ENCODE results near the gene RC3H2.

DNA sequence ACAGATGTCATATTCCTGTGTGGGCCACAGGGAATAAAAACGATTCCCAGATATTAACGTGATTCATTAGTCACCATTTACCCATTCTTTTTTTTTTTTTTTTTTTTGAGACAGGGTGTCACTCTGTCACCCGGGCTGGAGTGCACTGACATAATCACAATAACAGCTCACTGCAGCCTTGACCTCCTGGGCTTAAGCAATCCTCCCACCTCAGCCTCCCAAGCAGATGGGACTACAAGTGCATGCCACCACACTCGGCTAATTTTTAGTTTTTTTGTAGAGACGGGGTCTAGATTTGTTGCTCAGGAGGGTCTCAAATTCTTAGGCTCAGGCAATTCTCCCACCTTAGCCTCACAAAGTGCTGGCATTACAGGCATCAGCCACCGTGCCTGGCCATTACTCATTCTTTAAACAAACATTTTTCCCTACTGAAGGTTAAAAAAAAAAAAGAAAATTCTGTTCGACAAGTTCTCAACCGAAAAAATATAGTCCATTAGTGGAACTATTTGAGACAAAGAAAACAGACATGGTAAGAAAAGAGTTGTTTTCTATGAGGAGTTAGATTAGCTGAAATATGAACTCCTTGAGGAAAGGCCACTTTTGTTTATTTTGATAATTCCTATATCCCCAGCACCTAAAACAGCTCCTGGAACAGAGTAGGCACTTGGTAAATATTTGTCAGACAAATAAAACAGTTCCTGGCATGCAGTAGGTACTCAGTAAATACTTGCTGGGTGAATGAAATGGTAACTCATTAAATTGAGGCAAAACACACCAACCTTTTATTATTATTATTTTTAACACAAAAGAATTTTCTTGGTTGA, 44.6 kb downstream of the RC3H2 start:
- TF ChIP-seq, protein P1, sequence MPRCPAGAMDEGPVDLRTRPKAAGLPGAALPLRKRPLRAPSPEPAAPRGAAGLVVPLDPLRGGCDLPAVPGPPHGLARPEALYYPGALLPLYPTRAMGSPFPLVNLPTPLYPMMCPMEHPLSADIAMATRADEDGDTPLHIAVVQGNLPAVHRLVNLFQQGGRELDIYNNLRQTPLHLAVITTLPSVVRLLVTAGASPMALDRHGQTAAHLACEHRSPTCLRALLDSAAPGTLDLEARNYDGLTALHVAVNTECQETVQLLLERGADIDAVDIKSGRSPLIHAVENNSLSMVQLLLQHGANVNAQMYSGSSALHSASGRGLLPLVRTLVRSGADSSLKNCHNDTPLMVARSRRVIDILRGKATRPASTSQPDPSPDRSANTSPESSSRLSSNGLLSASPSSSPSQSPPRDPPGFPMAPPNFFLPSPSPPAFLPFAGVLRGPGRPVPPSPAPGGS (IDR thresholded peaks at IDR 0.05; ENCODE audit: borderline replicate concordance, insufficient read depth, low read depth, low read length, poor library complexity, severe bottlenecking), result no peak
- TF ChIP-seq, protein P2, sequence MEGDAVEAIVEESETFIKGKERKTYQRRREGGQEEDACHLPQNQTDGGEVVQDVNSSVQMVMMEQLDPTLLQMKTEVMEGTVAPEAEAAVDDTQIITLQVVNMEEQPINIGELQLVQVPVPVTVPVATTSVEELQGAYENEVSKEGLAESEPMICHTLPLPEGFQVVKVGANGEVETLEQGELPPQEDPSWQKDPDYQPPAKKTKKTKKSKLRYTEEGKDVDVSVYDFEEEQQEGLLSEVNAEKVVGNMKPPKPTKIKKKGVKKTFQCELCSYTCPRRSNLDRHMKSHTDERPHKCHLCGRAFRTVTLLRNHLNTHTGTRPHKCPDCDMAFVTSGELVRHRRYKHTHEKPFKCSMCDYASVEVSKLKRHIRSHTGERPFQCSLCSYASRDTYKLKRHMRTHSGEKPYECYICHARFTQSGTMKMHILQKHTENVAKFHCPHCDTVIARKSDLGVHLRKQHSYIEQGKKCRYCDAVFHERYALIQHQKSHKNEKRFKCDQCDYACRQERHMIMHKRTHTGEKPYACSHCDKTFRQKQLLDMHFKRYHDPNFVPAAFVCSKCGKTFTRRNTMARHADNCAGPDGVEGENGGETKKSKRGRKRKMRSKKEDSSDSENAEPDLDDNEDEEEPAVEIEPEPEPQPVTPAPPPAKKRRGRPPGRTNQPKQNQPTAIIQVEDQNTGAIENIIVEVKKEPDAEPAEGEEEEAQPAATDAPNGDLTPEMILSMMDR (IDR thresholded peaks at IDR 0.05 in 2 of 3, conservative IDR thresholded peaks at IDR 0.05 in 1 of 3; ENCODE audit: control insufficient read depth in 2 of 3, extremely low read depth in 1 of 3, insufficient read depth in 1 of 3, low read depth in 3 of 3, low read length in 3 of 3), result no peak
- TF ChIP-seq EZH2 (IDR thresholded peaks at IDR 0.05; ENCODE audit: borderline replicate concordance, control insufficient read depth, low read depth, low read length) (no peak), POLR2AphosphoS5 (IDR thresholded peaks at IDR 0.05; ENCODE audit: low read length) (no peak), BHLHE40 (IDR thresholded peaks at IDR 0.05; ENCODE audit: borderline replicate concordance in 1 of 2, low read depth in 2 of 2, low read length in 1 of 2) (no peak), POLR2A (IDR thresholded peaks at IDR 0.05; ENCODE audit: low read depth, low read length) (no peak), EGR1 (IDR thresholded peaks at IDR 0.05; ENCODE audit: borderline replicate concordance in 1 of 2, low read depth in 2 of 2, low read length in 2 of 2) (no peak), TAF1 (IDR thresholded peaks at IDR 0.05; ENCODE audit: borderline replicate concordance, low read depth, low read length) (no peak), FOXK2 (IDR thresholded peaks at IDR 0.05) (no peak)
- TF ChIP-seq, protein P3, sequence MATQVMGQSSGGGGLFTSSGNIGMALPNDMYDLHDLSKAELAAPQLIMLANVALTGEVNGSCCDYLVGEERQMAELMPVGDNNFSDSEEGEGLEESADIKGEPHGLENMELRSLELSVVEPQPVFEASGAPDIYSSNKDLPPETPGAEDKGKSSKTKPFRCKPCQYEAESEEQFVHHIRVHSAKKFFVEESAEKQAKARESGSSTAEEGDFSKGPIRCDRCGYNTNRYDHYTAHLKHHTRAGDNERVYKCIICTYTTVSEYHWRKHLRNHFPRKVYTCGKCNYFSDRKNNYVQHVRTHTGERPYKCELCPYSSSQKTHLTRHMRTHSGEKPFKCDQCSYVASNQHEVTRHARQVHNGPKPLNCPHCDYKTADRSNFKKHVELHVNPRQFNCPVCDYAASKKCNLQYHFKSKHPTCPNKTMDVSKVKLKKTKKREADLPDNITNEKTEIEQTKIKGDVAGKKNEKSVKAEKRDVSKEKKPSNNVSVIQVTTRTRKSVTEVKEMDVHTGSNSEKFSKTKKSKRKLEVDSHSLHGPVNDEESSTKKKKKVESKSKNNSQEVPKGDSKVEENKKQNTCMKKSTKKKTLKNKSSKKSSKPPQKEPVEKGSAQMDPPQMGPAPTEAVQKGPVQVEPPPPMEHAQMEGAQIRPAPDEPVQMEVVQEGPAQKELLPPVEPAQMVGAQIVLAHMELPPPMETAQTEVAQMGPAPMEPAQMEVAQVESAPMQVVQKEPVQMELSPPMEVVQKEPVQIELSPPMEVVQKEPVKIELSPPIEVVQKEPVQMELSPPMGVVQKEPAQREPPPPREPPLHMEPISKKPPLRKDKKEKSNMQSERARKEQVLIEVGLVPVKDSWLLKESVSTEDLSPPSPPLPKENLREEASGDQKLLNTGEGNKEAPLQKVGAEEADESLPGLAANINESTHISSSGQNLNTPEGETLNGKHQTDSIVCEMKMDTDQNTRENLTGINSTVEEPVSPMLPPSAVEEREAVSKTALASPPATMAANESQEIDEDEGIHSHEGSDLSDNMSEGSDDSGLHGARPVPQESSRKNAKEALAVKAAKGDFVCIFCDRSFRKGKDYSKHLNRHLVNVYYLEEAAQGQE (IDR thresholded peaks at IDR 0.05; ENCODE audit: low read depth, low read length), result no peak
- TF ChIP-seq, protein P4, sequence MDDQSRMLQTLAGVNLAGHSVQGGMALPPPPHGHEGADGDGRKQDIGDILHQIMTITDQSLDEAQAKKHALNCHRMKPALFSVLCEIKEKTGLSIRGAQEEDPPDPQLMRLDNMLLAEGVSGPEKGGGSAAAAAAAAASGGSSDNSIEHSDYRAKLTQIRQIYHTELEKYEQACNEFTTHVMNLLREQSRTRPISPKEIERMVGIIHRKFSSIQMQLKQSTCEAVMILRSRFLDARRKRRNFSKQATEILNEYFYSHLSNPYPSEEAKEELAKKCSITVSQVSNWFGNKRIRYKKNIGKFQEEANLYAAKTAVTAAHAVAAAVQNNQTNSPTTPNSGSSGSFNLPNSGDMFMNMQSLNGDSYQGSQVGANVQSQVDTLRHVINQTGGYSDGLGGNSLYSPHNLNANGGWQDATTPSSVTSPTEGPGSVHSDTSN (IDR thresholded peaks at IDR 0.05; ENCODE audit: insufficient replicate concordance, low read depth, low read length), result no peak
